ENCODE data around the gene FRMPD4. TPM values are rescaled to one million over a fixed set of nuclear protein-coding genes. Genes with fewer than 3 reads are reported as not detected.

Gene FRMPD4
- total RNA-seq, 2 donors from 2014 or later: 0.02 to 0.35 TPM

DNA sequence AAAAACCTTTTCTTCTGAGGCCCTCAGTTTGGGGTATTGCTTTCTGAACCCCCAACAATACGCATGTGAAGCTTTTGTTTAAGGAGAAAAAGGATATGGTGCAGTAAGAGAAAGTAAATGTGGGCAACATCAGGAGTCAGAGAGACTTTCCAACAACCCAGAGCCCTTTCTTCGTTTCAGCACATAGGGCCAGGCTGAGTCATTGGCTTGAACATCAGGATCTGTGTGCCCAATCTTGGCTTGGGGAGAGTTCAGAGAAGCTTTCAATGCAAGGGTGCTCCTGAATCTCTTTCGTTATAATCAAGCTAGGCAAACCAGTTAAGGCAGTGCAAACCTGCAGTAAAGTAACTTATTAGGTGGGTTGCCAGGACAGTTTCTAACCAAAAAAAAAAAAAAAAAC, 191.2 kb downstream of the FRMPD4 start:
- intact Hi-C loops (cut with DNase I): no loop called here
- H3K4me1 ChIP-seq: no peaks in the 10 kb centered on the region
- no peak for DNase-seq
- H3K9me3 ChIP-seq: no peaks in the 10 kb centered on the region
- no peak overlapping the region for H3K4me3 ChIP-seq
- TF ChIP-seq, protein P1, sequence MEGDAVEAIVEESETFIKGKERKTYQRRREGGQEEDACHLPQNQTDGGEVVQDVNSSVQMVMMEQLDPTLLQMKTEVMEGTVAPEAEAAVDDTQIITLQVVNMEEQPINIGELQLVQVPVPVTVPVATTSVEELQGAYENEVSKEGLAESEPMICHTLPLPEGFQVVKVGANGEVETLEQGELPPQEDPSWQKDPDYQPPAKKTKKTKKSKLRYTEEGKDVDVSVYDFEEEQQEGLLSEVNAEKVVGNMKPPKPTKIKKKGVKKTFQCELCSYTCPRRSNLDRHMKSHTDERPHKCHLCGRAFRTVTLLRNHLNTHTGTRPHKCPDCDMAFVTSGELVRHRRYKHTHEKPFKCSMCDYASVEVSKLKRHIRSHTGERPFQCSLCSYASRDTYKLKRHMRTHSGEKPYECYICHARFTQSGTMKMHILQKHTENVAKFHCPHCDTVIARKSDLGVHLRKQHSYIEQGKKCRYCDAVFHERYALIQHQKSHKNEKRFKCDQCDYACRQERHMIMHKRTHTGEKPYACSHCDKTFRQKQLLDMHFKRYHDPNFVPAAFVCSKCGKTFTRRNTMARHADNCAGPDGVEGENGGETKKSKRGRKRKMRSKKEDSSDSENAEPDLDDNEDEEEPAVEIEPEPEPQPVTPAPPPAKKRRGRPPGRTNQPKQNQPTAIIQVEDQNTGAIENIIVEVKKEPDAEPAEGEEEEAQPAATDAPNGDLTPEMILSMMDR (IDR thresholded peaks at IDR 0.05): no peak
- H3K27ac ChIP-seq: no peak overlapping the region
- no peaks in the 10 kb centered on the region for H3K27me3 ChIP-seq
- H3K9ac ChIP-seq (ENCODE audit: low read depth in 2 of 2, low read length in 2 of 2): no peak overlapping the region
- H3K36me3 ChIP-seq: no peaks in the 10 kb centered on the region

DNA sequence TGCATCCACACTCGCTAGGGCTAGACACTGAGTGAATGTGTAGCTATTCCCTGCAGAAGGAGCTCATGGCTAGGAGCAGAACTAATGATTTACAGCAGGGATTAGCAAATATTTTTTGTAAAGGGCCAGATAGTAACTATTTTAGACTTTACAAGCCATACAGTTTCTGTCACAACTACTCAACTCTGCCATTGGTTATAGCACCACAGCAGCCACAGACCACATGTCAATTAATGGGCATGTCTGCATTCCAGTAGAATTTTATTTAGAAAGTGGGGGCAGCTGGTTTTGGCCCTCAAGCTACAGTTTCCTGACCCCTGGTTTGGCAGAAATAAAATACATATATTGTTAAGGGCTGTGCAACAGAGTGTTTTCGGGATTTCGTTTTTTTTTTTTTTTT, 192.6 kb downstream of the FRMPD4 start:
- intact Hi-C loops (cut with DNase I): no loop called here
- H3K27ac ChIP-seq: no peak overlapping the region
- no peak overlapping the region for H3K9ac ChIP-seq (ENCODE audit: low read depth in 2 of 2, low read length in 2 of 2)
- no peak overlapping the region for H3K4me3 ChIP-seq
- no peaks in the 10 kb centered on the region for H3K36me3 ChIP-seq
- H3K4me1 ChIP-seq: no peaks in the 10 kb centered on the region
- H3K27me3 ChIP-seq: no peaks in the 10 kb centered on the region
- DNase-seq: no peak
- H3K9me3 ChIP-seq: no peaks in the 10 kb centered on the region
- TF ChIP-seq, protein P1 (IDR thresholded peaks at IDR 0.05): no peak

DNA sequence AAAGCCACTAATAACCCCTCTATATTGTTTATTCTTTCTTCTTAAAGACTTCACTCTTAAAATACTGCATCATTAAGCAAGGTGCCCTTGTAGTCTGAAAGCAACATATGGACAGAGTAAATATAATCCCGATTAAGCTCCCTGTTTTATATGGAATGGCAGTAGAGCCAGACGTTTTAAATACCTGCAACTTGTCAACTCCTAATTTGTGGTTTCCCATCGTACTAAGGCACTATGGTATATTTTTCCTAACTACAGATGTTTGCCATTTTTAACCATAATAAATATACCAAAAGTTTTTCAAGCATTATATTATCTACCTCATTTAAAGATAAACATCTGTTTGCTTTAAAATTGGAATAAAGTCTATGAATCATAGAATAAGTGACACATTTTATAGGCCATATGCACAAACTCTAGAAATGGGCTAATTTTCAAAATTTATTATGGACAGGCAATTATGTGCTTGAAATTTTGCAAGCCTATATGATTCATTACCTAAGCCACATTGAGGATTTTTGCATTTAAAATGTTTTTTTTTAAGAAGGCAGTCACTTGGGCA, 194.6 kb downstream of the FRMPD4 start:
- no peaks in the 10 kb centered on the region for H3K27me3 ChIP-seq
- no peak overlapping the region for H3K27ac ChIP-seq
- intact Hi-C loops (cut with DNase I): no loop called here
- H3K9ac ChIP-seq (ENCODE audit: low read depth in 2 of 2, low read length in 2 of 2): no peak overlapping the region
- TF ChIP-seq, protein P1 (IDR thresholded peaks at IDR 0.05): no peak
- no peaks in the 10 kb centered on the region for H3K4me1 ChIP-seq
- H3K36me3 ChIP-seq: no peaks in the 10 kb centered on the region
- H3K9me3 ChIP-seq: no peaks in the 10 kb centered on the region
- H3K4me3 ChIP-seq: no peak overlapping the region
- no peak for DNase-seq

DNA sequence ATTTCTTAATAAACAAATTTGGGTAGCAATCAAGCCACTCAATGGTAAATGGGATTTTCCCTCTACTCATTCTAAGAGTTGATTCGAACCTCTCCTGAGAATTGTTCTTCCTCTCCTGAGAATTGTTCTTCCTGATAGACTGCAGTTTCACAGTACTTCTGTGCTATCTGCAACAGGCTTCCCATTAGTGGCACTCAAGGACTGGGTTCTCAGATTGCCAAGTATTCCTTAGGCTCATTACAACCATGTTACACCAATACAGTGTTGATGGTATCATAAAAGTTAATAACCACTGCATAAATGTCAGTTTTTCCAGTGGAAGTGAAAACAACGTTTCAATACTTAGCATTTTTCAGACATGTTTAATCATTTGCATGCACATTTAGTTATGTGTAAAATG, 201.6 kb downstream of the FRMPD4 start:
- no peaks in the 10 kb centered on the region for H3K9me3 ChIP-seq
- no peak for DNase-seq
- TF ChIP-seq, protein P1 (IDR thresholded peaks at IDR 0.05): no peak
- no peak overlapping the region for H3K4me3 ChIP-seq
- H3K4me1 ChIP-seq: no peaks in the 10 kb centered on the region
- H3K36me3 ChIP-seq: no peaks in the 10 kb centered on the region
- intact Hi-C loops (cut with DNase I): no loop called here
- no peaks in the 10 kb centered on the region for H3K27me3 ChIP-seq
- H3K9ac ChIP-seq (ENCODE audit: low read depth in 2 of 2, low read length in 2 of 2): no peak overlapping the region
- H3K27ac ChIP-seq: no peak overlapping the region

DNA sequence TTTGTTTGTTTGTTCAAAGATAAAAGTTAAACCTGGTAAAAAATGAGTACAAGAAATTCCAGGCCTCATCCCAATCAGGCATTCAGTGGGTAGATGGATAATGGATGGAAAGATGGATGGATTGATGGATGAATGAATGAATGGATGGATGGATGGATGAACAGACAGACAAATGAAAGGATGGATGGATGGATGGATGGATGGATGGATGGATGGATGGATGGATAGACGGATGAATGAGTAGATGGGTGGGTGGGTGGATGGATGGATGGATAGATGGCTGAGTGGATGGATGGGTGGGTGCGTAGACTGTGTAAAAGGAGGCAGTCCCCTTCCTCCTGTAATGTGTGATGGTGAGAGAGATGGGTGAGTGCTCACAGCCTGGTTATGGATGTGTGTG, 206.7 kb downstream of the FRMPD4 start:
- intact Hi-C loops (cut with DNase I): no loop called here
- Histone ChIP-seq H3K4me1 (no peaks in the 10 kb centered on the region), H3K27me3 (no peaks in the 10 kb centered on the region), H3K4me3 (no peak overlapping the region), H3K9ac (ENCODE audit: low read depth in 2 of 2, low read length in 2 of 2) (no peak overlapping the region), H3K9me3 (no peaks in the 10 kb centered on the region), H3K27ac (no peak overlapping the region), H3K36me3 (no peaks in the 10 kb centered on the region)
- no peak for DNase-seq
- TF ChIP-seq, protein P1 (IDR thresholded peaks at IDR 0.05): no peak
